ENCODE results near the gene ADCY9.

ADCY9 gene

GRCh38 chr16:4081047-4081446 is 35.2 kb downstream of the ADCY9 start:
- TF ChIP-seq POLR2AphosphoS5 (IDR thresholded peaks at IDR 0.05; ENCODE audit: low read depth, low read length) (no peak), TAF1 (IDR thresholded peaks at IDR 0.05; ENCODE audit: borderline replicate concordance, insufficient read depth, low read length) (no peak)

GRCh38 chr16:4077174-4077649 is 39.0 kb downstream of the ADCY9 start:
- no peak for TF ChIP-seq FOXP2 (optimal IDR thresholded peaks at IDR 0.05; ENCODE audit: borderline replicate concordance, extremely low read depth, extremely low read length, insufficient read depth)
- TF ChIP-seq TAF1 (IDR thresholded peaks at IDR 0.05; ENCODE audit: borderline replicate concordance, insufficient read depth, low read length), result no peak
- no peak for TF ChIP-seq REST (IDR thresholded peaks at IDR 0.05; ENCODE audit: insufficient read depth in 1 of 2, low read depth in 2 of 2, low read length in 2 of 2)
- no peak for TF ChIP-seq SIN3A (IDR thresholded peaks at IDR 0.05; ENCODE audit: borderline replicate concordance, insufficient read depth, low read length)
- no peak for TF ChIP-seq POLR2AphosphoS5 (IDR thresholded peaks at IDR 0.05; ENCODE audit: low read depth, low read length)

- TF ChIP-seq FOXP2 (optimal IDR thresholded peaks at IDR 0.05; ENCODE audit: borderline replicate concordance, extremely low read depth, extremely low read length, insufficient read depth) (no peak), SIN3A (IDR thresholded peaks at IDR 0.05; ENCODE audit: borderline replicate concordance, insufficient read depth, low read length) (no peak), REST (IDR thresholded peaks at IDR 0.05; ENCODE audit: insufficient read depth in 1 of 2, low read depth in 2 of 2, low read length in 2 of 2) (no peak), POLR2AphosphoS5 (IDR thresholded peaks at IDR 0.05; ENCODE audit: low read depth, low read length) (no peak), TAF1 (IDR thresholded peaks at IDR 0.05; ENCODE audit: borderline replicate concordance, insufficient read depth, low read length) (no peak)
These were observed 40.7 kb downstream of the ADCY9 start for GRCh38 chr16:4075534-4075933.

GRCh38 chr16:4071686-4072561 is 44.3 kb downstream of the ADCY9 start:
- no peak for TF ChIP-seq TAF1 (IDR thresholded peaks at IDR 0.05; ENCODE audit: borderline replicate concordance, insufficient read depth, low read length)
- TF ChIP-seq FOXP2 (optimal IDR thresholded peaks at IDR 0.05; ENCODE audit: borderline replicate concordance, extremely low read depth, extremely low read length, insufficient read depth), result no peak
- no peak for TF ChIP-seq REST (IDR thresholded peaks at IDR 0.05; ENCODE audit: insufficient read depth in 1 of 2, low read depth in 2 of 2, low read length in 2 of 2)
- TF ChIP-seq SIN3A (IDR thresholded peaks at IDR 0.05; ENCODE audit: borderline replicate concordance, insufficient read depth, low read length), result no peak
- TF ChIP-seq POLR2AphosphoS5 (IDR thresholded peaks at IDR 0.05; ENCODE audit: low read depth, low read length), result no peak

- TF ChIP-seq POLR2AphosphoS5 (IDR thresholded peaks at IDR 0.05; ENCODE audit: low read depth, low read length) (no peak), FOXP2 (optimal IDR thresholded peaks at IDR 0.05; ENCODE audit: borderline replicate concordance, extremely low read depth, extremely low read length, insufficient read depth) (no peak), SIN3A (IDR thresholded peaks at IDR 0.05; ENCODE audit: borderline replicate concordance, insufficient read depth, low read length) (no peak), REST (IDR thresholded peaks at IDR 0.05; ENCODE audit: insufficient read depth in 1 of 2, low read depth in 2 of 2, low read length in 2 of 2) (no peak), TAF1 (IDR thresholded peaks at IDR 0.05; ENCODE audit: borderline replicate concordance, insufficient read depth, low read length) (no peak)
These were observed 45.3 kb downstream of the ADCY9 start for GRCh38 chr16:4070936-4071335.
